GM23248 (cell line): ENCODE measurements around the gene COL27A1. TPM values are rescaled to one million over a fixed set of nuclear protein-coding genes. Genes with fewer than 3 reads are reported as not detected.

ENCODE experiments used
- DNase-seq: peaks from one replicate; pipeline ENCODE4 v3.0.0-alpha.2; 2015
- H2AFZ ChIP-seq: fragments of 200-600 bp; sonication (generic); 2 replicates; pipeline ENCODE4 v1.6.1; 2016; ENCODE audit warnings: antibody characterized with exemption
- H3F3A ChIP-seq: fragments of 200-600 bp; sonication (generic); 2 replicates; pipeline ENCODE4 v1.6.1; 2016; ENCODE audit warnings: mild to moderate bottlenecking, antibody characterized with exemption, mixed run types; ENCODE audit not compliant: insufficient read depth
- H3K27ac ChIP-seq: fragments of 200-600 bp; sonication (generic); 2 replicates; pipeline ENCODE4 v1.5.1; 2016; ENCODE audit warnings: mild to moderate bottlenecking
- H3K27me3 ChIP-seq: fragments of 200-600 bp; sonication (generic); replicated peaks from 2 replicates; pipeline ENCODE4 v1.6.1; 2016; ENCODE audit warnings: mild to moderate bottlenecking; ENCODE audit not compliant: insufficient read depth
- H3K36me3 ChIP-seq: fragments of 200-600 bp; sonication (generic); 2 replicates; pipeline ENCODE4 v1.6.1; 2016; ENCODE audit warnings: low read depth, mild to moderate bottlenecking
- H3K4me1 ChIP-seq: fragments of 200-600 bp; sonication (generic); 2 replicates; pipeline ENCODE4 v1.6.1; 2016; ENCODE audit warnings: mild to moderate bottlenecking; ENCODE audit not compliant: insufficient read depth
- H3K4me2 ChIP-seq: fragments of 200-600 bp; sonication (generic); one replicate; pipeline ENCODE4 v1.6.1; 2016; ENCODE audit warnings: mild to moderate bottlenecking; ENCODE audit not compliant: unreplicated experiment
- H3K4me3 ChIP-seq: fragments of 200-600 bp; sonication (generic); 2 replicates; pipeline ENCODE4 v1.5.1; 2016; ENCODE audit warnings: mild to moderate bottlenecking
- H3K79me2 ChIP-seq: fragments of 200-600 bp; sonication (generic); 2 replicates; pipeline ENCODE4 v1.6.1; 2016; ENCODE audit warnings: mild to moderate bottlenecking; ENCODE audit not compliant: insufficient read depth
- H3K9ac ChIP-seq: fragments of 200-600 bp; sonication (generic); 2 replicates; pipeline ENCODE4 v1.6.1; 2016; ENCODE audit warnings: mild to moderate bottlenecking
- H3K9me2 ChIP-seq: fragments of 200-600 bp; sonication (generic); 2 replicates; pipeline ENCODE4 v1.6.1; 2016; ENCODE audit warnings: mixed run types, mild to moderate bottlenecking, moderate library complexity; ENCODE audit not compliant: insufficient read depth
- H3K9me3 ChIP-seq: fragments of 200-600 bp; sonication (generic); one replicate; pipeline ENCODE4 v1.6.1; 2017; ENCODE audit warnings: low read depth
- H4K20me1 ChIP-seq: fragments of 200-600 bp; sonication (generic); 2 replicates; pipeline ENCODE4 v1.6.0; 2016; ENCODE audit not compliant: insufficient read depth
- EZH2 ChIP-seq: fragments of 200-600 bp; sonication (generic); IDR thresholded peaks from 2 replicates; pipeline ENCODE4 v1.6.1; 2018; ENCODE audit warnings: antibody characterized with exemption, mild to moderate bottlenecking; ENCODE audit not compliant: insufficient read depth, poor library complexity, severe bottlenecking
- EZH2phosphoT487 ChIP-seq: fragments of 200-600 bp; sonication (generic); IDR thresholded peaks from 2 replicates; pipeline ENCODE4 v1.6.1; 2018; ENCODE audit warnings: antibody characterized with exemption, moderate library complexity, mild to moderate bottlenecking, low read depth; ENCODE audit not compliant: insufficient read depth
- WGBS, 2 experiments: methylation state at CpG; one replicate each; pipeline ENCODE4 v1.1.6; 2015 to 2017; ENCODE audit warnings: low lambda C conversion rate in 2 of 2, low coverage in 1 of 2; ENCODE audit errors: missing lambda C conversion rate in 2 of 2; 5-methylcytosine and 5-hydroxymethylcytosine counted together
- in situ Hi-C: fragments of 300-500 bp; cut with MboI; formaldehyde crosslinking; loops from 2 replicates; pipeline ENCODE4 v1.15.0; 2020
- polyA plus RNA-seq: library from polyadenylated mRNA; unstranded; fragments of >200 nt; fragmentation: Nextera tagmentation; extraction: Ambion mirVana; gene quantifications from 2 replicates; pipeline ENCODE4 v1.2.1, GENCODE V29; 2016
- total RNA-seq: library from RNA; depleted of rRNA; stranded (reverse); fragments of >200 nt; shearing (Covaris generic); gene quantifications from 2 replicates; pipeline ENCODE4 v1.2.3, GENCODE V29; 2014; rRNA removed

The COL27A1 gene
- total RNA-seq (2.3 and 3.9 TPM in 2 replicates), polyA plus RNA-seq (1.0 and 1.6 TPM in 2 replicates)

GRCh38 chr9:114155263-114155994, at the start of gene COL27A1:
TSS of gene COL27A1 (plus strand) at chr9:114155537. CDS start at chr9:114155951, 414 bp downstream.
- peak within 1 kb of the TSS; percentile 23; the same call in 1 of the 2 replicates for H3K27ac ChIP-seq
- peaks cover 6% of the 10 kb centered on the region; the same call in 1 of the 2 replicates for H3K4me1 ChIP-seq
- no peaks in the 10 kb centered on the region for H3F3A ChIP-seq
- peak; percentile 91 for DNase-seq
- H3K79me2 ChIP-seq = peaks cover 9% of the 10 kb centered on the region; the same call in 1 of the 2 replicates
- no peaks in the 10 kb centered on the region for H3K9me3 ChIP-seq
- 0 to 1% methylated on average over 19 to 57 of the region's 63 CpGs for WGBS, 2 experiments
- TF ChIP-seq EZH2phosphoT487 (no peak), EZH2 (no peak)
- no peaks in the 10 kb centered on the region for H4K20me1 ChIP-seq
- H2AFZ ChIP-seq = peak within 1 kb of the TSS; percentile 84
- H3K4me2 ChIP-seq = peak within 1 kb of the TSS; percentile 94
- H3K36me3 ChIP-seq = no peaks in the 10 kb centered on the region
- peaks cover 16% of the 10 kb centered on the region for H3K27me3 ChIP-seq
- no peaks in the 10 kb centered on the region for H3K9me2 ChIP-seq
- in situ Hi-C loops = loop anchor here (10.0 kb wide), 1 partner anchor 109 kb away; no protein-coding TSS in a partner anchor
- H3K4me3 ChIP-seq = peak within 1 kb of the TSS; percentile 83
- peak within 1 kb of the TSS; percentile 76 for H3K9ac ChIP-seq

- H3K79me2 ChIP-seq = no peaks in the 10 kb centered on the region
- H2AFZ ChIP-seq = no peak overlapping the region
- peak; percentile 16 for DNase-seq
- peaks cover 16% of the 10 kb centered on the region for H3K4me1 ChIP-seq
- H3K27ac ChIP-seq = no peak overlapping the region
- no peaks in the 10 kb centered on the region for H3K9me3 ChIP-seq
- 73 to 76% methylated on average over 13 of the region's 13 CpGs for WGBS, 2 experiments
- no peaks in the 10 kb centered on the region for H4K20me1 ChIP-seq
- H3K27me3 ChIP-seq = peaks cover 21% of the 10 kb centered on the region
- no peak overlapping the region for H3K9ac ChIP-seq
- H3K4me3 ChIP-seq = no peak overlapping the region
- H3K36me3 ChIP-seq = no peaks in the 10 kb centered on the region
- H3F3A ChIP-seq = peaks cover 16% of the 10 kb centered on the region; the same call in 1 of the 2 replicates
- TF ChIP-seq EZH2 = no peak
- TF ChIP-seq EZH2phosphoT487 = no peak
- in situ Hi-C loops = loop anchor here (10.0 kb wide), 1 partner anchor 177 kb away; no protein-coding TSS in a partner anchor
- no peaks in the 10 kb centered on the region for H3K9me2 ChIP-seq
- no peak overlapping the region for H3K4me2 ChIP-seq
These were observed 47.9 kb upstream of the COL27A1 start for GRCh38 chr9:114107286-114108001.

- no peak overlapping the region for H3K27ac ChIP-seq
- in situ Hi-C loops = loop anchor here (10.0 kb wide), 1 partner anchor 177 kb away; no protein-coding TSS in a partner anchor
These were observed 47.1 kb upstream of the COL27A1 start for GRCh38 chr9:114108016-114108833.

More at GRCh38 chr9:114108016-114108833, 47.1 kb upstream of the COL27A1 start:
- peak; percentile 84 for DNase-seq
- no peak overlapping the region for H3K4me3 ChIP-seq
- no peak overlapping the region for H2AFZ ChIP-seq
- H3K9me2 ChIP-seq = no peaks in the 10 kb centered on the region
- peaks cover 23% of the 10 kb centered on the region for H3K4me1 ChIP-seq
- no peak overlapping the region for H3K4me2 ChIP-seq
- no peaks in the 10 kb centered on the region for H3K36me3 ChIP-seq
- no peak overlapping the region for H3K9ac ChIP-seq
- peaks cover 16% of the 10 kb centered on the region; the same call in 1 of the 2 replicates for H3F3A ChIP-seq
- no peaks in the 10 kb centered on the region for H3K79me2 ChIP-seq
- TF ChIP-seq EZH2 (no peak), EZH2phosphoT487 (no peak)
- H3K9me3 ChIP-seq = no peaks in the 10 kb centered on the region
- peaks cover 21% of the 10 kb centered on the region for H3K27me3 ChIP-seq
- WGBS, 2 experiments = 57 to 61% methylated on average over 24 to 28 of the region's 28 CpGs
- no peaks in the 10 kb centered on the region for H4K20me1 ChIP-seq
